HG03460 (cell line): Measurements from ENCODE around the gene SLC13A2.
"Not testable (repeated sequence)": the region's sequence is repeated elsewhere in the genome, so short reads cannot be mapped to it uniquely, and the experiment has no call there.

Experiments
- ATAC-seq: cut with Tn5 transposase; IDR thresholded peaks from one replicate; pipeline ENCODE4 v1.9.1; 2021; ENCODE audit not compliant: unreplicated experiment

Gene SLC13A2

GRCh38 chr17:28513476-28513875, 40.0 kb downstream of the SLC13A2 start:
- ATAC-seq = no peak

- ATAC-seq = no peak
Observed at GRCh38 chr17:28514561-28515002, 41.1 kb downstream of the SLC13A2 start.

DNA sequence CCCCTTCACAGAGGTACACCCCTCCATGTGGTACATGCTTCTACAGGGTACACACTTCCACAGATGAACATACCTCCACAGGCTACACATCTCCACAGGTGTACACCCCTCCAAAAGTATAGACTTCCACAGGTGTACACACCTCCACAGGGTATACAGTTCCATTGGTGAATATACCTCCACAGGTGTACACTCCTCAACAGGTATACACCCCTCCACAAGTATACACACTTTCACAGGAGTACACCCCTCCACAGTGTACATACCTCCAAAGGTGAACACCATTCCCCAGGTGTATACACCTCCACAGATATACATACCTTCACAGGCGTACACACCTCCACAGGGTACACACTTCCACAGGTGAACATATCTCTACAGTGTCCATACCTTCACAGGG, 42.1 kb downstream of the SLC13A2 start:
- no peak for ATAC-seq

DNA sequence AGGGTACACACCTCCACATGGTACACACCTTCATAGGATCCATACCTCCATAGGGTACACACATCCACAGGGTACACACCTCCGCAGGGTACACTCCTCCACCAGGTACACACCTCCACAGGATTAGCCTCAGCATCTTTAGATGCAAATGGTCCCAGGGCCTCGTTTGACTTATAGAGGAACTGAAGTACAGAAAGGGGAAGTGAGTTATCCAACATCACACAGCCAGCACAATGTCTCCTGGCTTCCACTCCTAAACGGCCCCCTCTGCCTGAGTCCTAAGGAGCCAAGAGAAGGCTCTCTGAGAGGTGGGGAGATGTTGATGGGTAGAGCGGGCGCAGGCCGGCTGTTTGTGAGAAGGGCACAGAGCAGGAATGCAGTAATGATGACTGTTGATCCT, 44.7 kb downstream of the SLC13A2 start:
- no peak for ATAC-seq

DNA sequence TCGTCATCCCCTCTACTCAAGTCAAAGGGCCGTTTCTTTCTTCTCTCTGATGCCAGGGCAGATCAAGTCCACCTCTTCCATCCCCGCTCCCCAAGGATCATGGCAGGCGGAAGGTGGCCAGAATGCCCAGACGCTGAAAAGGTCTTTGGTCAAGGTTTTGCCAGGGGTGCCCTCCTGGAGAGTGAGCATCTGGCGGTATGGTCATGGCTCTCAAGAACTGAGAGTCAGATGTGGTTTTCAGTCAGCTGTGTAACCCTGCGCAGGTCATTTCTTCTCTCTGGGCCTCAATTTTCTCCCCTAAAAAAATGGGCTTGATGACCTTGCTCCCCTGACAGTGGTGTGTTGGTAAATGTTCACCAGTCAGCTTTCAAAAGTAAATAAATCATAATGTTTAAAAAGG, 45.1 kb downstream of the SLC13A2 start:
- ATAC-seq = no peak

- ATAC-seq = no peak
Observed at GRCh38 chr17:28519236-28519635, 45.8 kb downstream of the SLC13A2 start.

DNA sequence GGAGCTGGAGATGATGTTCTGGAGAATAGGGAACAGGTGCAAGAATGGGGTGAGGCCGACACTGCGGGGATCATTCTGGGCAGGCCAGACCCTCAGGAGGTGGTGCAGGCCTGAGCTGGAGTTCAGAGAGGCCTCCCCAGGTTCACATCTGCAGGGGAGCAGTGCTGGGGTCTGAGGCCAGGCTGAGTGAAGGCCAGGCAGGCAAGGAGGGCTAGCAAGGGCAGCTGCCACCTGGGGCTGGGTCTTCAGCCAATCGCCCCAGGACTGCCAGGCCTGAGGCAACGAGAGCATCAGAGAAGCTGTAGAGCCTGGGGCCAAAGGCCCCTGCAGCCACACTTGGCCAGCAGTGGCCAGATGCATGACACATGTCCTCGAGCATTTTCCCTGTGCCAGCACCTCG, 47.2 kb downstream of the SLC13A2 start:
- ATAC-seq = no peak

- no peak for ATAC-seq
Observed at GRCh38 chr17:28521311-28522085, 48.1 kb downstream of the SLC13A2 start.

- not testable (repeated sequence) for ATAC-seq
Observed at GRCh38 chr17:28522281-28522680, 48.8 kb downstream of the SLC13A2 start.

GRCh38 chr17:28523186-28523585, 49.7 kb downstream of the SLC13A2 start:
- no peak for ATAC-seq

DNA sequence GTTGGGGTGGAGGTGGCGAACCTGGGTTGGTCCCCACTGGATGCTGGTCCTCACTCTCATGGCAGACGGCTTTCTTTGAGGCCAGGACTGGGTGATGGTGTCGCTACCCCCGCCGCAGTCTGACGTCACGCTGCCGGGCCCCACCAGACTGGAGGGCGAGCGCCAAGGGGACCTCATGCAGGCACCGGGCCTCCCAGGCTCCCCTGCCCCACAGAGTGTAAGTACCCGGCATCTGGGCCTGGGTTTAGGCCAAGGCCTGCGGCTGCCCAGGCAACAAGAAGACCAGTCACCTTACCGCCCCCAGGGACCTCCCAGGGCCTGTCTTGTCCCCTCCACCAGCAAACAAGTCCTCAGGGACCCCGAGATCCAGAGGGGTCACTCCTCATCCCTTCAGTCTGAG, 50.4 kb downstream of the SLC13A2 start:
- no peak for ATAC-seq

DNA sequence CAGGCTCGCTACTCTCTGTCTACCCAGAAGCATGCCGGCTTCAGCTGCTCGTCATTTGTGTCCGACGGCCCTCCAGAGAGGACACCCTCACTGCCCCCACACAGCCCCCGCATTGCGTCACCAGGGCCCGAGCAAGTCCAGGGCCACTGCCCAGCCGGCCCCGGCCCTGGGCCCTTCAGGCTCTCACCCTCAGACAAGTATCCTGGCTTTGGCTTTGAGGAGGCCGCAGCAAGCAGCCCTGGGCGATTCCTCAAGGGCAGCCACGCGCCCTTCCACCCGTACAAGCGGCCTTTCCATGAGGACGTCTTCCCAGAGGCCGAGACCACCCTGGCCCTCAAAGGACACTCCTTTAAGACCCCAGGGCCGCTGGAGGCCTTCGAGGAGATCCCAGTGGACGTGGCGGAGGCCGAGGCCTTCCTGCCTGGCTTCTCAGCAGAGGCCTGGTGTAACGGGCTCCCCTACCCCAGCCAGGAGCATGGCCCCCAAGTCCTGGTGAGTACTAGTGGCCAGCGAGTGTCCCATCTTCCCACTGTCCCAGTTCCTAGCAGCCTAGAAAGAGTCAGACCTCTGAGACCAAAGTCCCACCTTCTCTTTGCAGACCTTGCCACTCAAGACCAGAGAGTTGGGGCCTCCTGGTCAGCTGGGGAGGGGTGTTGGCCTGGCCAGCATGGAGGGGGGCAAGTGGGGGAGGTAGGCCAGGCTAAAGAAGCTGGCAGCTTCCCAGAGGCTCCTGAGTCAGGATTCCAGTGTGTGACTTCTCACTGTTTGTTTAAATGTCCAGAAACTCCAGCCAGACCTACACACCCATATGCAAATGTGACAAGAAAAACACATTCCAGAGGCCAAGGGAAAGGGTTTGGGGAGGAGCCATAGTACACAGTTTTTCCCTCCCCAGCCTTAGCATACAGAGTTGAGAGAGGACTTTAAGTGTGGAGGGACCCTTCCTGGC, 51.3 kb downstream of the SLC13A2 start:
- no peak for ATAC-seq

GRCh38 chr17:28526381-28526780, 52.9 kb downstream of the SLC13A2 start:
- no peak for ATAC-seq

- no peak for ATAC-seq
Observed at GRCh38 chr17:28527181-28527681, 53.8 kb downstream of the SLC13A2 start.

GRCh38 chr17:28527859-28528258, 54.4 kb downstream of the SLC13A2 start:
- ATAC-seq = no peak

DNA sequence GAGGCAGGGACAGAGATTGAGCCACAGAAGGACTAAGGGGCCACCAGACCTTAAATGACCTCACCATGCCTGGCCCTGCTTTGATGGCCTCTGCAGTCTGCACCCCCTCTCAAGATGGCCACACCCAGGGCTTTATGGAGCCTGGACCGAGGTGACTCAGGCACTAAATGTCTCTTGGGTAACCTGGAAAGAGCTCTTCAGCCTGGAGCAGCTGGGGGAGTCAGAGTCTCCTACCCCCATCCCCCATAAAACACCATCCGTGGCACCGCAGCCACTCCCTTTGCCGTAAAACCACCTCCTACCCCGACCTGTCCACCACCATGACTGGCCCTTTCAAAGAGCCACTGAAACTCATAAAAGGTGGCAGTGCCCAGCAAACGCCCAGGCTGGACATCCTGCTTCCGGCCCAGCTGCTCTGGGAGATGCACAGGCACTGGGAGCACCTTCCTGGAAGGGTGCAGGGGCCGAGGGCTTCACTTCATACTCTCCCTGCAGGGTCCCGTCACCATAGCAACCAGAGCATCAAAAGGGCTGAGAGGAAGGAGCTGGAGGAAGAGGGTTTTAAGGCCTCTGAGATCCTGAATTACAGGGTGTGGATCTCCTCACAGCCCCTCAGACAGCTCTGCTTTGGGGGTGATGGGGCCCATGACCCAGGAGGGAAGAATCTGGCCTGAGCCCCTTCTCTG, 55.0 kb downstream of the SLC13A2 start:
- ATAC-seq = no peak

DNA sequence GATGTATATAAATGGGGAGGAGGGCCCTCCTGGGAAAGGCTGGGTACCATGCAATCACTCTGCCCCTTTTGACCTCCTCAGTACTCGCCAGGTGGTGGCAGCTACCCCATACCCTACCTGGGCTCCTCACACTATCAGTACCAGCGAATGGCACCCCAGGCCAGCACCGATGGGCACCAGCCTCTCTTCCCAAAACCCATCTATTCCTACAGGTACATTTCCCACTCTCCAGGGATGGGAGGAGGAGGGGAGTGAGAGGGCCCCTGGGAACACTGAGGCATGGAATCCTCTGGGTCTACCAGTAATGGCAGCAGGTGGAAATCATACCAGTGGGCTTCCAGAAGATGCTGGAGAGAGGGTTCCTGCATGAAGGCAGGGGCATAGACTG, 55.6 kb downstream of the SLC13A2 start:
- ATAC-seq = no peak

- no peak for ATAC-seq
Observed at GRCh38 chr17:28530250-28530649, 56.8 kb downstream of the SLC13A2 start.

DNA sequence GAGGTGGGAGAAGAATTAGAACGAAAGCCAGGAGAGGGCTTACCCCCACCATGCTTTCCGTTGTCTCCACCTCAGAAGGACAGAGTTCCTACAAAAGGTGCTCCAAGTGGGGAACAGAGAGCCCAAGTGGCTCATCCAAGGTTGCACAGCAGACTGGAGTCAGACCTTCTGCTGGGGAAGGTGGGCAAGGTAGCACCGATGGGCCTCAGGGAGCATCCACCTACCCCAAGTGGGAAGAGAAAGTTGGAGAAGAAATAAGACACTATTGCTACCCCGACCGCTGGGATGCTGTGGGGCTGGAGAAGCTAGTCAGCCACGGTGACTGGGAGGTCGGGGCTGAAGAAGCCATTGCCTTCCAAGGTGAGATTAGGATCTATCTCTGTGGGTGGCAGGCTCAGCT, 57.5 kb downstream of the SLC13A2 start:
- ATAC-seq = no peak

DNA sequence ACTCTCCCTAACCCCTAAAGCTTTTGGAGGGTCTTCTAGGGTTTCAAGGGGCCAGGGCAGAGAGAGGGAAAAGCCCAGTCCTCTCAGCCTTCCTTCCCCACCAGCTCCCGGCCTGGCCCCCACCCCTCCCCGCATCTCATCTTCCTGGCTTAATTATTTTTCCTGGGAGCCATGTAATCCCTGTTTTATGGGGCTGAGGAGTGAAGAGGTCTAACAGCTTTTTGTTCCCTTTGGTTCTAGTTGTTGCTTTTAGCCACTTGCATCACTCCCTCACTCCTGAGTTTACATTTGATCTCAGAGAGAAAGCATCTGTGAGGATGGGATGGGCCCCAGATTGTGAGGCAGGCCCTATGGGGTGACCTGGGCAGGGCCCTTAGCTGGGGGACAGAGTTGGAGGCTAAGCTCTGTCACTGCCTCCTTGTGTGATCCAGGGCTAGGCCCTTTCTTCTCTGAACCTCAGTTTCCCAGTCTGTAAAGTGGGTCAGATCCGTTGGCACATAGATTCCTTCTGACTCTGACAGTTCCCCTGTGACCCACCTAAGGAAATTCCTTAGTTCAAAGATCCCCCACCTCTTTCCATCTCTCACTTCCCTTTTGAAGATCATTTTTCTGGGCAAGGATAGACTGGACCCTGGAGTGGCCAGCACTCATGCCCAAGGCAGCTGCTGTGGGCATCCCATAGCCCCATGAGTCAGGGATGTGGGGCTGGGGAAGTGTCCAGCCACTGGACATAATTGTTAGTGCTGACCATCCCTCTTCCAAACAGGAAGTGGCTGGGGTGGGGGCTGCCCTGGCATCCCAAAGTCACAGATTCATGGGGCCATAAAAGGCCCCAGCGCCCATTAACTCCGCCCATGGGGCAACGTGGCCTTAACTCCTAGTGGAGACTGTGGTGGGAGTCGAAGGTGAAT, 58.9 kb downstream of the SLC13A2 start:
- no peak for ATAC-seq
